HEK293T (cell line): ENCODE measurements around the gene NOVA2.

Source experiments
- BHLHE40 ChIP-seq: fragments of 450-650 bp; IDR thresholded peaks from 2 replicates; pipeline ENCODE4 v1.6.1; 2016; ENCODE audit warnings: mild to moderate bottlenecking, moderate library complexity, borderline replicate concordance
- ELF4 ChIP-seq: fragments of 450-650 bp; IDR thresholded peaks from 2 replicates; pipeline ENCODE4 v1.6.1; 2017; ENCODE audit warnings: antibody characterized with exemption
- FOXA1 ChIP-seq: fragments of 450-650 bp; IDR thresholded peaks from 2 replicates; pipeline ENCODE4 v1.6.1; 2016; ENCODE audit warnings: mild to moderate bottlenecking
- FOXK2 ChIP-seq: fragments of 450-650 bp; IDR thresholded peaks from 2 replicates; pipeline ENCODE4 v1.6.1; 2016; ENCODE audit warnings: mild to moderate bottlenecking
- FOXM1 ChIP-seq: fragments of 450-650 bp; IDR thresholded peaks from 2 replicates; pipeline ENCODE4 v1.6.1; 2017; ENCODE audit warnings: mild to moderate bottlenecking, borderline replicate concordance
- HDGF ChIP-seq: fragments of 450-650 bp; IDR thresholded peaks from 2 replicates; pipeline ENCODE4 v1.6.1; 2017; ENCODE audit warnings: antibody characterized with exemption, borderline replicate concordance
- L3MBTL2 ChIP-seq: fragments of 450-650 bp; conservative IDR thresholded peaks from 2 replicates; pipeline ENCODE4 v1.6.1; 2016; ENCODE audit warnings: mild to moderate bottlenecking
- LEF1 ChIP-seq: fragments of 450-650 bp; IDR thresholded peaks from 2 replicates; pipeline ENCODE4 v1.6.1; 2017; ENCODE audit warnings: mild to moderate bottlenecking, borderline replicate concordance
- NFRKB ChIP-seq: fragments of 450-650 bp; IDR thresholded peaks from 2 replicates; pipeline ENCODE4 v1.6.1; 2016; ENCODE audit warnings: mild to moderate bottlenecking, moderate library complexity
- SP1 ChIP-seq: fragments of 450-650 bp; IDR thresholded peaks from 2 replicates; pipeline ENCODE4 v1.6.1; 2017
- SUZ12 ChIP-seq: fragments of 450-650 bp; IDR thresholded peaks from 2 replicates; pipeline ENCODE4 v1.6.1; 2016; ENCODE audit warnings: mild to moderate bottlenecking
- TARDBP ChIP-seq: fragments of 450-650 bp; IDR thresholded peaks from 2 replicates; pipeline ENCODE4 v1.6.1; 2016
- ZNF384 ChIP-seq: fragments of 450-650 bp; IDR thresholded peaks from 2 replicates; pipeline ENCODE4 v1.6.1; 2016
- TF ChIP-seq, protein P1 (sequence below): fragments of 450-650 bp; IDR thresholded peaks from 2 replicates; pipeline ENCODE4 v1.6.1; 2016

DNA sequence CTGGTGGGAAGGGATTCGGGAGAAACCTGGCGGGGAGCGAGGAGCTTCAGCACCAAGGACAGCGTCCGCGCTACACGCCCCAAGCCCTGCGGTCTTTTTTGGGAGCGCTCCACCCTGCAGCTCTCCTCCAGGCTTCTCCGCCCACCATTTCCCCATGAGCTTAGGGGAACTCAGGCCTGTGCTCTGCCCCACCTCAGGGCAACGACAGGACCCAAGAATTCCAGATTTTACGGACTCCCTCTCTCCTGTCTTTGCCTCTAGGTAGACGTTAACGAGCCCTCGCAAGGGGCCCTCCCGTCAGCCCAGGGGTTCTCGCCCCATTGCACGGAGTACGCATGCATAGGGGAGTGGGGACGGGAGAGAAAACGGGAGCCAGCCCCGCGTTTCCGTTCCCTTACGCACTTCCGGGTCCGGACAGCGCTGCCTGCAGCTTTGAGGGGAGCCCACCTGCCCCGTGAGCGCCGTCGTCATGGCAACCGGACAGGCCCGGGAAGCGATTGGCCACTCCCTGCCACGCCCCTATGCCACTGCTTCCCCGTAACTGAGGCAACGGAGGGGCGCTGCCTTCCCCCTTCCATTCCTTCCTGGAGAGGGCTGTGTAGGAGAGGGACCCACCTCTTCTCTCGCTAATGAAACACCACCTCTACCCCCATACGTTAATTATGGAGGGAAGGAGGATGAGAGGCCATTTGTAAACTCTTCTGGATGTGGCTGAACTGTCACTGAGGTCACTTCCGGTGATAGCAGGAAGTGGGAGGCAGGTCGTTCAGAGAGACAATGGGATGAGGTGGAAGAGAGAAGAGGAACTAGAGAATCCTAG is 20.8 kb downstream of the NOVA2 start:
- TF ChIP-seq SUZ12 (no peak), FOXK2 (no peak), SP1 (no peak), ZNF384 (no peak), TARDBP (no peak), LEF1 (no peak), HDGF (no peak), FOXM1 (no peak), BHLHE40 (no peak), L3MBTL2 (peak; percentile 42), NFRKB (no peak), ELF4 (no peak; the same call in 1 of the 2 replicates), FOXA1 (no peak)
- TF ChIP-seq, protein P1, sequence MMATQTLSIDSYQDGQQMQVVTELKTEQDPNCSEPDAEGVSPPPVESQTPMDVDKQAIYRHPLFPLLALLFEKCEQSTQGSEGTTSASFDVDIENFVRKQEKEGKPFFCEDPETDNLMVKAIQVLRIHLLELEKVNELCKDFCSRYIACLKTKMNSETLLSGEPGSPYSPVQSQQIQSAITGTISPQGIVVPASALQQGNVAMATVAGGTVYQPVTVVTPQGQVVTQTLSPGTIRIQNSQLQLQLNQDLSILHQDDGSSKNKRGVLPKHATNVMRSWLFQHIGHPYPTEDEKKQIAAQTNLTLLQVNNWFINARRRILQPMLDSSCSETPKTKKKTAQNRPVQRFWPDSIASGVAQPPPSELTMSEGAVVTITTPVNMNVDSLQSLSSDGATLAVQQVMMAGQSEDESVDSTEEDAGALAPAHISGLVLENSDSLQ: no peak
